ENCODE results near the gene HEMK1.

The HEMK1 gene

GRCh38 chr3:50617096-50617791 lies 47.9 kb downstream of the HEMK1 start, which contains the start of gene MAPKAPK3:
Gene MAPKAPK3, plus strand, starts transcription at chr3:50617151. Its CDS starts 415 bp downstream, at chr3:50617566.
- DNase-seq, result no peak

GRCh38 chr3:50617911-50618481 lies 48.7 kb downstream of the HEMK1 start:
- no peak for DNase-seq

- no peak for DNase-seq
Measured at GRCh38 chr3:50620420-50620819, 51.1 kb downstream of the HEMK1 start.

GRCh38 chr3:50620820-50621219 lies 51.5 kb downstream of the HEMK1 start:
- no peak for DNase-seq

- no peak for DNase-seq
Measured at GRCh38 chr3:50622881-50623280, 53.6 kb downstream of the HEMK1 start.

- DNase-seq, result no peak
Measured at GRCh38 chr3:50623840-50624474, 54.6 kb downstream of the HEMK1 start.

GRCh38 chr3:50624634-50625033 lies 55.3 kb downstream of the HEMK1 start:
- no peak for DNase-seq

GRCh38 chr3:50625231-50626182 lies 56.2 kb downstream of the HEMK1 start:
- DNase-seq, result no peak

GRCh38 chr3:50626401-50626800 lies 57.1 kb downstream of the HEMK1 start:
- DNase-seq, result no peak

- no peak for DNase-seq
Measured at GRCh38 chr3:50627407-50628051, 58.2 kb downstream of the HEMK1 start.

- no peak for DNase-seq
Measured at GRCh38 chr3:50628601-50629000, 59.3 kb downstream of the HEMK1 start.

GRCh38 chr3:50630394-50630793 lies 61.1 kb downstream of the HEMK1 start:
- no peak for DNase-seq

- DNase-seq, result no peak
Measured at GRCh38 chr3:50630877-50631276, 61.6 kb downstream of the HEMK1 start.

GRCh38 chr3:50632450-50632849 lies 63.1 kb downstream of the HEMK1 start:
- DNase-seq, result no peak

GRCh38 chr3:50633230-50633790 lies 64.0 kb downstream of the HEMK1 start:
- DNase-seq, result no peak

GRCh38 chr3:50635066-50635465 lies 65.7 kb downstream of the HEMK1 start:
- no peak for DNase-seq

GRCh38 chr3:50637011-50637410 lies 67.7 kb downstream of the HEMK1 start:
- no peak for DNase-seq

- no peak for DNase-seq
Measured at GRCh38 chr3:50637945-50638344, 68.6 kb downstream of the HEMK1 start.

GRCh38 chr3:50639055-50639494 lies 69.8 kb downstream of the HEMK1 start:
- no peak for DNase-seq

- DNase-seq, result no peak
Measured at GRCh38 chr3:50642382-50642781, 73.1 kb downstream of the HEMK1 start.

GRCh38 chr3:50644561-50644960 lies 75.2 kb downstream of the HEMK1 start:
- DNase-seq, result no peak

- DNase-seq, result no peak
Measured at GRCh38 chr3:50645378-50645777, 76.1 kb downstream of the HEMK1 start.
